ENCODE measurements around the gene LHX3. TPM values are rescaled to one million over a fixed set of nuclear protein-coding genes. Genes with fewer than 3 reads are reported as not detected.

The LHX3 gene
- total RNA-seq, 1 donor from 2014 or later = 0.10 TPM

DNA sequence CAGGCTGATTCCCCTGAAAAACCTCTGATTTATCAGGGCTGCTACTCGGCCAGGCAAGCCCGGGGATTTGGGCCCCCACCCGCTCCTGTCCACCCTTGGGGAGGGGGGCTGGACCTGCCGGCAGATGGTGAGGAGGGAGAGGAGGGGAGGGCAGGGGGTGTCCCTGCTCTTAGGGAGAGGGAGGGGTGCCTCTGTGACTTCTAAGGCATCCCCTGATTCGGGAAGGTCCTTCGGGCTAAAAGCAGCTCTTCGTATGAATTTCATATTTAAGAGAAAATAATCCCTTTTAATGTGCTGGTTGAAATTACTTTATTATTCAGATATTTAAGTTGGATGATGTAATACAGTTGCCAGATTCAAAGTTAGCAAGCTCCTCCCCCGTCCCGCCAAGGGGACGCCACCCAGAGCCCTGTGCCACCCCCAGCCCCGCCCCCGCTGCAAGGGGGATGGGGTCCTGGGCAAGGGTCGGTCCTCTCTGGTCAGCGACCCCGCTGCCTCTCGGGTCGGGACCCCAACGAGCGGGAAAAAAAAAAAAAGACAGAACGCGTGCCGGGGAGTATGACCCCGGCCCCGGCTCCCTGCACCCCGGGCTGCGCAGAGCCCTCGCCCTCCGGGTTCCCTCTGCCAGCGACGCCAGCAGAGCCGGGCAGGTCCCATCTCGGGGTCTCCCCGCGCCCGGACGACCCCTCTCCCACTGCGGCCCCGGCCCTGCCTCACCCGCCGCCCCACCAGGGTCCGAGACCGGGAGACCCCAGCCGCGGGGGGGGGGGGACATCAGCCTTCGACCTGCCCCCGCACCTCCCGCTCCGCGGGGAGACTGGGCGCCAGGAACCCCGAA is 12.4 kb downstream of the LHX3 start:
- no peak for DNase-seq

DNA sequence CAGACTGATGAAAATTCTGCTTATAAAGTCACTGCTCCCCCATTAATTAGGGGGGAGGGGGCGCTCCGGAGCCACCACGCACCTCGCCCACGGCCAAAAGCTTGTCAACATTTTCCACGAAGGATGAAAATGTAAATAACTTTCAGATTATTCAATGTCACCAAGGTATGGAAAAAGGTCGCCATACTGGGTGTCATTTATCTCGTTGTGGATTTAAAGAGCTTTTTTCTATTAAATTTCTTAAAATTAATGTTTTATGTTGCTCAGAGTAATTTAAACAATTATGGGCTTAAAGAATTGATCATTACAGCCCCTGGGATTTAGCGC is 13.0 kb downstream of the LHX3 start:
- no peak for DNase-seq

DNA sequence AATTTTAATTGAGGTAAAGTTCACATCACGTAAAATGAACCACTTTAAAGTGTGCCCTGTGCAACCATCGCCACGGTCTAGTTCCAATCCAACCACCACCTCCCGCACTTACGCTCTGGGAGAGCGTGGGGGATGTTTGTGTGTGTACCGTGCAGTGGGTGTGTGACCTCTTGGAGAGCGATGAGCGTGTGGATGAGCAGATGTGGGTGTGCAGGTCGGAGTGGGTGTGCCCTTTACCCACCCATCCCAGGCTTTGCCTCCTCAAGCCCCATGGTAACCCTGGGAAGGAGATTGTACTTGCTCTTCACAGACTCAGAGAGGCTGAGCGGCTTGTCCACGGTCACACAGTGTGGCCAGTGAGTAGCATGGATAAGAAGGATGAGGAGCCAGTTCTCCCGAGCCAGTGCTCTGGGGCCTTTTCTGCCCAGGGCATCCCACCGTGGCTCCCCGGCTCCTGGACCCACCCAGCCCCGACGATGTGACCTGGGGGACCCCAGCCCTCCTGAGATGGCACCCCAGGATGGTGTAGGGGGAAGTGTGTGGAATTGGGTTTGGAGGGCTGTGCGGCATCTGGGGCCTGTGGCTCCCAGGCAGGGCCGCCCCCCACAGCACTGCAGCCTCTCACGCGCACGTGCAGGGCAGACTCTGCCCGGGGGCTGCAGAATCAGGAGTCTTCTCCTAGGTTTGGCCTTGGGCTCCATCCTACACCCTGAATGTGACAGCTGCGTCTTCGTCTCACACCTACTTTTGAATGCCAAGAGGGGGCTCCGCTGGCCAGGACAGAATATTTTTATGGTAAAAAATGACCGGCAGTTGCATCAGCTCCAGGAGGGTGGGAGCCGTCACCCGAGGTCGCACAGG is 13.6 kb downstream of the LHX3 start:
- DNase-seq = no peak

DNA sequence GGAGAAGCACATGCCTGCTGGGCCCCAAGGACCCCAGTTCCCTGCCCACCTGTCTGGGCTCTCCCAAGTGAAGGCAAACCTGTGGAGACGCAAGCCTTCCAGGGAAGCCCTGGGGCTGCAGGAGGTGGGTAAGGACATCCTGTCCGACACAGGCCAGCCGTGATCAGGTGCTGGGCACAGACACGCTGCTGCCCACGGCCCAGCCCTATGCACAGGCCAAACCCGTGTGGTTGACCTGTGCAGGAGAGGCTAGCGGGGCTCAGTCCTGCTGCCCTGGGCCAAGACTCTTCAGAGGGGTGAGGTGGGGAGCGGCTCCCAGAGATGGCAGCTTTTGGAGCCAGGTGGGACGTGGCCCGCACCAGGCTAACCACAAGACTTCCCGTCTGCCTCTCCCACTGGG is 14.3 kb downstream of the LHX3 start:
- no peak for DNase-seq

DNA sequence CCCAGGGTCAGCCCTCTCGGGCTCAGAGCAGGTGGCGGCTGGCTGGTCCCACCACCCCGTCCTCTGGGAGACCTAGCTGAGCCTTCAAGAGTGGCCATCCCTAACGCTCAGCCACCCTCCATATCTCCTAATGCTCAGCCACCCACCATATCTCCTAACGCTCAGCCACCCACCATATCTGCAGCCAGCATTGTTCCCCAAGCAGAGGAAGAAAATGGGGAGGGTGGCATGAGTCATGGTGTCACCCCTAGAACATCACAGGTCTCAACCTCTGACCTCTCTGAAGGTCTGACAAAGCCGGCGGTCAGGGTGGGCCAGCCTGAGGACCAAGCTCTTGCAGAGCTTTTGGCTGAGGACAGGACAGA is 14.7 kb downstream of the LHX3 start:
- DNase-seq = no peak

DNA sequence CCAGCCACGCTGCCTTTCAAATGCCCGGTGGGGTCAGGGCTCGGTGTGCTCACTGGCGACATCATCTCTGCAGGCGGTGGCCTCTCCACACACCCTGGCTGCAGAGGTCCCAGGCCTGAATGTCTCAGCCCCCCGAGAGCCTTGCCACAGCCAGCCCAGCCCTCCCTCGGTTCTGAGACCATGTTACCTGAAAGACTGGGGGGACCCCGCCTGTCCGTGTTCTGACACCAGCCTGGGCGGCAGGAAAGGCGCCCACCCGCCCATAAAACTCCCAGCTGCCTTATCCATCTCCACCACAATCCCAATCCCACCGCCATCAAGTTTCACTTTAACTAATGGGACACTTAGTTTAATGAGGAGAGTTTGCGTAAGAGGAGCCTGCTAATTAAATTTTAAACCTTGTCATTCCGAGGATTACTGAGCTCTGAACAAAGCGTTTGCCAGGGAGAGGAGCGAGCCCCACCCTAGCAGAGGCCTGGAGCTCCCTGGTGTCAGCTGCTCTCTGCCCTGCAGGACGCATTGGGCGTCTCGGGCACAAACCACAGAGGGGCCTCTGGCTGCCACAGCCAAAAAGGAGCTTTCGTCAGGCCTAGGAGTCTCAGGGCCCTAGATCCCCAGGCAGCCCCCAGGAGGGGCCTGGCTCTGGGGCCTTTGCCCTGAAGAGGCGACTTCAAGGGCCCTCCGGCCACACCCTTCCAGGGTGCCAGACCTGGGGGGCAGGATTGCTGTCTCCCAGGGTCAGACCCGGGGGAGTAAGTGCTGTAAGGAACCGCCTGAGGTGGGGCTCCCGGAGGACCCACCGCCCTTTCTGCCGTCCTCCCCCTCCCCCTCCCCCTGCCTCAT is 15.3 kb downstream of the LHX3 start:
- no peak for DNase-seq

DNA sequence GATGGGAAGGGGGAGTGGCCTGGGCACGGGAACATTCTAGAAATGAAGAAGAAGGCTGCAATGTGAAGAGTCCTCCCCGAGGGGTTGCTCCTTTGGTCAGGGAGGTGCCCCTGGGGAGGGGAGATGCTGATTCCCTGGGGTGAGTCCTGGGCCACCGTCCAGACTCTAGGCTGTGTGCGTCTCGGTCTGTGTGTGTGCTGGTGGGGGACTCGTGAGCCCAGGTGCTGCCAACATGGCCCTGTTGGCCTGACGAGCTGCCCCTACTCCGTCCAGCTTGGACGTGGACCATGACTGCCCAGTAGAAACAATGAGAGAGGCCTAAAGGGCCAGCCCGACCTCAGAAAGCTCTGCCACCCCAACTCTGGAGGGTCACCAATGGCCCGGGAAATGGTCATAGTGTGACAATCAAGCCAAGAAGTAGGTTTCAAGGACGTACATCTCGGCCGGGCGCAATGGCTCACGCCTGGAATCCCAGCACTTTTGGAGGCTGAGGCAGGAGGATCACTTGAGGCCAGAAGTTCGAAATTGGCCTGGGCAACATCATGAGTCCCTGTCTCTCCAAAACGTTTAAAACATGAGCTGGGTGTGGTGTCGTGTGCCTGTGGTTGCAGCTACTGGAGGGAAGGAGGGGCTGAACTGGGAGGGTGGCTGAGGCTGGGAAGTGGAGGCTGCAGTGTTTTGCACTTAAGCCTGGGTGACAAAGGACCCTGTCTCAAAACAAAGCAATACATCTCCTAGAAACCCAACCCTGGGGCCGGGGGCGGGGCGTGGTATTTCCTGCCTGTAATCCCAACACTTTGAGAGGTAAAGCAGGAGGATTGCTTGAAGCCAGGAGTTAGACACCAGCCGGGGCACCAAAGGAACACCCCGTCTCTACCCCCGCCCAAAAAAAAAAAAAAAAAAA is 17.0 kb downstream of the LHX3 start:
- DNase-seq = no peak

DNA sequence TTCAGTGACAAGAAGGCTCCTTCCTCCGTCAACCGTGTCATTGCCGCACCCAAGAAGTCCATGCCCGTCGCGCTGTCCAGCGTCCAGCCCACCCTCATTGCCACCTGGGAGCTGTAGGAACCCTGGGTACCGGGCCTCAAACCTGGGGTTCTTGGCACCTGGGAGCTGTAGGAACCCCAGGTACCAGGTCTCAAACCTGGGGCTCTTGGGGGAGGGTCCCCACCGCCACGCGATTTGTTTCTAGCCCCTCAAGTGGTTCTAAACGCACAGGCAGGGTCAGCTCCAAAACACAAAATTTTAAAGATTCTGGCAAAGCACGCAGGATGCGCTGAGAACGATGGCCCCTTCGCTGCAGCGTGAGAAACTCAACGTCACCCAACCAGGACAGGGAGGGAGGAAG is 17.7 kb downstream of the LHX3 start:
- DNase-seq = no peak

DNA sequence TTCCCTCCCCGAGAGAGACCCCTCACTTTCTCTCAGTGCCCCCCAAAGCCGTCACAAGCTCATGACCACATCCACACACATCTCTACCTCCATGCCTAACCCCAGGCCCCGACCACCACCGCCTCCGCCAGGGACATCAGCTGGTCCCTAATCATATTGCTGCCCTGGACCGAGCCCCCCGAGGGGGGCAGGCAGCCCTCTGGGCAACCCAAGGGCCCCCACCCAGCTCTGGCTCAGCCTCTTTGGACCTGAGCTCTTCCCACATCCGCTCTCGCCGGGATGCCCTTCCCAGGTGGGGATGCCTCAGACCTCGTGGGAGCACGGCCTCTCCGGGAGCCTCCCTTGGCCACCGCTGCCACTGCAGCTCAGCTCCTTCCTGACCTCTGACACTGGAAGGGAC is 18.5 kb downstream of the LHX3 start:
- DNase-seq = no peak

DNA sequence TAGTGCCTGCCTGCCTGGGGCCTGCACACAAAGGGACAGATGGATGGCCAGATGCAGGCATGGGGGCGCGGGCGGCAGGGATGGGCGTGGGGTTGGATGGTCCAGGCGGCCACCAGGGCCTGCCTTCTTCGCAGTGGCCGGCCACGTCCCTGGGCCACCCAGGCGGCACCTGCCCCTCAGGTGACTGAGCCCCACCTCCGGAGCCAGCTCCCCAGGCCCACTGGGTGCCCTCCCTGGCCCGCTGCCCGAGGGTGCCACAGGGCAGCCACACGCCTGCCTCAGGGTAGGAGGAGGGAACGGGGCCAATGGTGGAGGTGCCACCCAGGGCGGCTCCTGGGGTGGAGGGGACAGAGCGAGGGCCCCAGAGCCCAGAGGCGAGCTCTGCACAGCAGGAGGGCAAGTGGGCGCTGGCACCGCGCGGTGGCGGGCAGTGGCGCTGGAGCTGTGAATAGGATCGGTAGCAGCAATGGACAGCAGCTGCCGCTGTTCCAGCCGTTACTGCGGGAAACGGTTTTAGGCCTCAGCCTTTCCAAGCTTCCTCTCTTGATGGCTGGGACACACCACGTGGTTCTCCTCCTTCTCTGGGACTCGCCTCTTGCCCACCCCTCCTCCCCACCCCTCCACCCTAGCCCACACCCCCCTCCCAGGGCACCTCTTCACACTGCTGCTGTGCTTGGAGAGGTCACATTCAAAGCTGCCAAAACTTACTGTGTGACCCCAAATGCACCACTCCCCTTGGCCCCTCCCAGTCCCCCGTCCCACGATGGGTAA is 19.1 kb downstream of the LHX3 start:
- DNase-seq = no peak

DNA sequence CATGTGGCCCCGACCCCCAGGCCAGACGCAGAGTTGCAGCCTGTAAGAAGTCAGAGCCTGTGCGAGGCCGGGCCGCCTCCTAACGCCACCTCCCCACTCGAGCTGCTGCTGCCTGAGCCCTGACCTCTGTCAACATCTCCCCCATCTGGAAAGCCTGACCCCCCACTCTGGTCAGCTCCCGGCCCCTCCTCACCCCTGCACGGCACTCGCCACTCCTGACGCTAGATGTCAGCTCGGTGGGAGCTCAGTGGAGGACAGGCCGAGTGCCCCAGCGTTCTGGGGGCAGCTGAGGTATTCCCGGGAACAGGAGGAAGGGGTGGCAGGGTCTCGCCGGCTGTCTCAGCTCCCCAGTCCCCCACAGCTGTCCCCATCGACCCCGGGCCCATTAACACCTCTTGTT is 19.9 kb downstream of the LHX3 start:
- DNase-seq = no peak

DNA sequence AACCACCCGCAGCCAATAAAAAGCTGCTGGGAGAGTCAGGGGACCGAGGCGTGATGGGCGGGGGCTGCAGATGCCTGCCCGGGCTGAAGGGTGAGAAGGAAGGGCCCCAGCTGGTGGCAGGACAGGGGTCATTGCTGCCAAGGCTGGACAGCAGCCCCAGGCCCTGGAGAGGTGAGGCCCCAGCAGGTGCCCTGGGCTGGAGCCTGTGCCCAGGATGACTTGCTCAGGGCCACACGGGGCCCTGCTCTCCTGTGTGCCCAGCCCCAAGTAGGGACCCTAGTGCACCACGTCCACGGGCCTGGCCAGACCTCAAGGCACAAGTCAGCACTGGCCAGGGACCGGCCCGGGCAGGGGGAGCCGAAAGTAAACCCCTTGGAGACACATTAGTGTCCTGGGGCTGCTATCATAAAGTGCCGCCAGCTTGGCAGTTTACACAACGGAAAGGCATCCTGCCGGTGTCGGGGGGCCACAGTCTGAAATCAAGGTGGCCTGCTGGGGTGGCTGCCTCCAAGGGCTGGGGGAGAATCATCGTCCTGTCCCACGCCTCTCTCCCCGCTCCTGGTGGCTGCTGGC is 22.0 kb downstream of the LHX3 start:
- DNase-seq = no peak

DNA sequence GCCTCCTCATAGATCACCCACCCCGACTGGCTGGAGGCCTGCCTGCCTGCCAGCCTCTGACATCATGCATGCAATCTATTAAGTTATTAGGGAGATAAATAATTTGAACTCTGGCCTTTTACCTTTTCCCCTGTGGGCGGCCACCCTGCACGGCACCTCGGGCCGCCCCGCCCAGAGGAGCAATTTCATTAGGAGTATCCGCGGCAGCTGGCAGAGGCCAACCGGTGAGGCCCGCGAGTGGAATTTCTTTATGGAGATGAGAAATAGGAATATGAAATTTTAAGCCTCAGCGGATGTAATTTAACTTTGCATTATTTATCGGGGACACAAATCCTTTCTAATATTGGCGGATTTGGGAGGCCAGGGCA is 22.5 kb downstream of the LHX3 start:
- no peak for DNase-seq

DNA sequence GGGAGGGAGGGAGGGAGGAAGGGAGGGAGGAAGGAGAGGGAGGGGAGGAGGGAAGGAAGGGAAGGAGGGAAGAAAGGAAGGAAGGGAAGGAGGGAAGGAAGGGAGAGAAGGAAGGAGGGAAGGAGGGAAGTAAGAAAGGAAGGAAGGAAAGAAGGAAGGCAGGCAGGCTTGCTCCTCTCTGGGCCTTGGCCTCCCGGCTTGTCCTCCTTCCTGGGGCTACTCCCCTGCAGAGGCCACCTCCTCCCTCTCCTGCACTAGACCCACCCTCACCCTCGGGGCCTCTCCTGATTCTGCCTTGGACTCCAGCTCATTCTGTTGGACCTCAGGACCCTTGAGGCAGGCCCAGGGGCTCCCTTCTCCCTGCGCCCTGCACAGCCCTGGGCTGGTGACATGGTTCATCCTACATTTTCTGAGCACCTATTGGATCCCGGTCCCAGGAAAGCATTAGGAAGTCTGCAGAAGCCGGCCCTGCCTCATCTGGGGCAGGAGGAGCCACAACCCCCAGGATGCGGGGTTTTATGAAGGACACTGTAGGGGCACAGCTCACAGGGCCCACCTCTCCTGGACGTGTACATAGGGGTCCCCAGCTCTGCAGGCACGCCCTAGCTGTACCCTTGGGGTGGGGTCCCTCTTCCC is 23.0 kb downstream of the LHX3 start:
- DNase-seq = no peak

DNA sequence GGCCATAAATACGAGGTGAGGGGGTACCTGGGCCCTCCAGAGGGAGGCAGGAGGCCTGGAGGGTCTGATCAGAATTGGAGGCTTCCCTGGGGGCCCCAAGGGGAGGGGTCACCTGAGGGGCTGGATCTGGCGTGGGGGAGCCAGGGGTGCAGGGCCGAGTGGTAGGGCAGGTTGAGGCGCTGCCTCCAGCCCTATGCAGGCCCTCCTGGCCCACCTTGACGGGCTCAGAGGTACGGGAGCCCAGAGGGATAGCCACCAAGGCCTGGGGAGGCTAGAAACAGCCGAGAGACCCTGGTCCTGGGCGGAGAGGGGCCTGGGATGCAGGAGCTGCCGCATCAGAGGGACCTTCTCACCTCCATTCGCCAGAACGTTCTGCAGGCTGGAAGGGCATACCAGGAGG is 24.3 kb downstream of the LHX3 start:
- DNase-seq = no peak

DNA sequence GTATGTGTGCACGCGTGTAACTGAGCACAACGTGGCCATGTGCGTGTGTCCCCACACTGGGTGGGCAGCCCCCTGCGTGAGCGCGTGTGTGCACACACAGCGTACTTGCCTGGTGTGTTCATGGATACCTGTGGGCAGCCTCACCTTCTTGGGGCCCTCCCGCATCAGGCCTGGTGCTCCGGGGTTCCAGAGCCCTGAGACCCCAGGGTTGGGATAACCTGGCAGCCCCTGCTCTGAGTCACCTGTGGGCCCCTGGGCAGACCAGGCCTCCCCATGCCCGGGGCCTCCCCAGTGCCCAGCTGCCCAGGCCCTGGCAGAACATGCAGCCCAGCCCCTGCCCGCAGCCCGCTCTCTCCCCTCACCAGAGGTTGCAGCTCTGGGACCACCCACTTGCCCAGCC is 25.2 kb downstream of the LHX3 start:
- DNase-seq = no peak

DNA sequence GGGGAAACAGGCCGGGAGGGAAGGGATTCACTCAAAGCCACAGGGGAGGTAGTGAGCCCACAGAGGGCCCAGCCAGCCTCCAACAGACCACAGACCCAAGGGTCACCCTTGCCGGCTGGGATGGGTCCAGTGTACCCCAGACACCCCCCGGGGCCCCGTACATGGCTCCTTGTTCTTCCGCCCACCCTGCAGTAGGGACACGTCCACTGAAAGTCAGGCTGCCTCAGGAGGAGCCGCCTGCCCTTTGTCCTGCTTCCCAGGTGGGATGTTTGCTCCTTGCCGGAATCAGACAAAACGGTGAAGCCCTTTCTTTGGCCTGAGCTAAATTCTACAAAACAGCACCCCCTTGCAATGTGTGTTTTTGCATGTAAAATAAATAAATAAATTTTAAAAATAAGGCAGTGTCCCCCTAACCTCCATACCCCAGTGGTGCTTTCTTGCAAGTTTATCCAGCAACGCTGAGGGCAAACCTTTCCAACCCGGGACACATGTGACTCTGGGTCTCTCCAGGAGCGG is 25.8 kb downstream of the LHX3 start:
- no peak for DNase-seq

DNA sequence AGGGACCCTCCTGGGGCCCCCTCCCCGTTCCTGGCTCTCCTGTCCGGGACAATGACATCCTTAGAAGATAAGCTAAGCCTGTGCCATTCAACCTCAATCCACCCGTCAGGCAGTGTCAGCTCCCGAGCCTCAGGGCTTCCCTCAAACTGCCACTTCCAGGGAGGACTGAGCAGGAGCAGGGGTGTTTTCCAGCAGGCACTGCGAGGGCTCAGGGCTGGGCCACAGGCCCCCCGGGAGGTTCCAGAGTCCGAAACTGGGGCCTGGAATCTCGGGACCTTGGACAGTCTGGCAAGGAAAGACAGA is 26.2 kb downstream of the LHX3 start:
- no peak for DNase-seq

DNA sequence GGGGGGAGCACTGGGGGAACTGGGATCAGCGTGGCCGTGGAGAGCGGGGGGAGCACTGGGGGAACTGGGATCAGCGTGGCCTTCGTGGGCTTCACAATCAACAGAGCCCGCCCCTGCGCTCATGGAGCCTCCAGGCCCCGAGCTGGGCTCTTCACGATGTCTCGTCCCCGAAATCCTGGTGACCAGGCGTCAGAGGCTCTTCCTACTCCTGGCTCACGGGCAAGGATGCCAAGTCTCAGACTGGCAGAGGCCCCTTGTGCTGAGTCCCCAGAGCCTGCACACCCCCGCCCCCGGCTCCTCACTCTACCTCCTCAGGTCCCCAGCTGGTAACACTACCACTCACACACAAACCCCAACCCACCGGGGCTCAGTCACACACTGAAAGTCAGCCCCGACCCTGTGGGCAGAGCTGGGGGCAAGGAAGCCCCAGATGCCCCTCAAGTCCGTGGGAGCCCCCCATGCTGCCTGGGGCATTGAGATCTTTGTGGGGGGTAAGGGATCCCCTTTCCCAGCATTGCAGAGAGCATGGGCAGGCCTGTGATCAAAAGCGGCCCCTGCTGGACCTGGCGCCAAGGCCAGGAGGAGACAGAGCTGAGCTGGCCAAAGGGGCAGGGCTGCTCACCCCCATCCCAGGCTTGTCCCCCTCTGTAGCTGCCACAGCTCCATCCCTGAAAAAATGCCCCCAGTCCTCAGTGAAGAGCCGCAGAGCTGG is 26.7 kb downstream of the LHX3 start:
- DNase-seq = no peak

DNA sequence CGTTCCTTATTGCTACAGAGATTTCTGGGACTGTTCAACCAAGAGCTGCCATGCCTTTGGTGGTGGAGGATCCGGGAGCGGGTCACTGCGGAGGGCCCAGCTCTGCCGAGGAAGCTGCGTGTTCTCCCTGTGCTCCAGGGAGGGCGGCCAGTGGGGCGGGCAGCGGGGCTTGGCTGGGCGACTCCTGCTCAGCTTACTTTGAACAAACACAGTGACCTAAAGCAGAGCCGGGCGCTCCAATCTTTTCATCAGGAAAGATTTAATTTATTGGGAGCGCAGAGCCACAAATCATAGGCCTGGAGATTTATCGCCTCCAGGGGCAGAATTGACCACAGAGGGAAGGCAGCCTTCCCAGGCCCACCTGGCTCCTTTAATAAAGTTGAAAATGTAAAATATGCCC is 27.7 kb downstream of the LHX3 start:
- no peak for DNase-seq

Data from skin of body (tissue), 2 donors.